Bronchial epithelial cell (primary cell): ENCODE data around the gene FUT1. TPM values are rescaled to one million over a fixed set of nuclear protein-coding genes. Genes with fewer than 3 reads are reported as not detected.
A peak's percentile ranks its signal among the peaks of the same experiment; 100 is the strongest.

Experiments used
- DNase-seq: peaks from one replicate; pipeline ENCODE4 v3.0.0-alpha.2; 2010; ENCODE audit warnings: low read depth
- FAIRE-seq: peaks from 2 replicates; lab custom pipeline; 2011; peaks lifted over from hg19 to GRCh38; lab: Jason Lieb, UNC
- H3K27me3 ChIP-seq: 2 replicates; pipeline ENCODE4 v1.5.1; 2011; ENCODE audit warnings: low read length; ENCODE audit not compliant: control insufficient read depth, insufficient read depth
- H3K36me3 ChIP-seq: 2 replicates; pipeline ENCODE4 v1.5.1; 2011; ENCODE audit warnings: low read length; ENCODE audit not compliant: control insufficient read depth, insufficient read depth
- H3K4me3 ChIP-seq: 2 replicates; pipeline ENCODE4 v1.5.1; 2011; ENCODE audit warnings: mild to moderate bottlenecking, low read depth, low read length, control low read depth
- total RNA-seq: library from RNA; depleted of rRNA; stranded (reverse); fragments of >200 nt; gene quantifications from 2 replicates; pipeline ENCODE4 v1.2.1, GENCODE V29; 2014
- TF ChIP-seq, protein P1 (sequence below): IDR thresholded peaks from 2 replicates; pipeline ENCODE4 v1.5.1; 2011; ENCODE audit warnings: mild to moderate bottlenecking, moderate library complexity, low read length, control low read depth, inconsistent platforms; ENCODE audit not compliant: insufficient read depth, severe bottlenecking

The FUT1 gene
- total RNA-seq, 1 donor from 2014 or later = 12.1 TPM

DNA sequence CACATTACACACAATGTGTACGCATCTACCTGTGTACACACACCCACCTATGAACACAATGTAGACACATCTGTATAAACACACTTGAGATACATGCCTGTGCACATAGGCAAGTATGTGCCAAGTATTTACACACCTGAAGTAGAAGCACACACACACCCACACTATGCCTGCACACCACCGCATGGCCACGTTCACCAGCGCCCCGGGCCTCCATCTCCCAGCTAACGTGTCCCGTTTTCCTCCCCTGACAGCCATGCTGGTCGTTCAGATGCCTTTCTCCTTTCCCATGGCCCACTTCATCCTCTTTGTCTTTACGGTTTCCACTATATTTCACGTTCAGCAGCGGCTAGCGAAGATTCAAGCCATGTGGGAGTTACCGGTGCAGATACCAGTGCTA lies 49.7 kb downstream of the FUT1 start:
- H3K36me3 ChIP-seq = no peaks in the 10 kb centered on the region
- DNase-seq (no peak), FAIRE-seq (no peak)
- TF ChIP-seq, protein P1, sequence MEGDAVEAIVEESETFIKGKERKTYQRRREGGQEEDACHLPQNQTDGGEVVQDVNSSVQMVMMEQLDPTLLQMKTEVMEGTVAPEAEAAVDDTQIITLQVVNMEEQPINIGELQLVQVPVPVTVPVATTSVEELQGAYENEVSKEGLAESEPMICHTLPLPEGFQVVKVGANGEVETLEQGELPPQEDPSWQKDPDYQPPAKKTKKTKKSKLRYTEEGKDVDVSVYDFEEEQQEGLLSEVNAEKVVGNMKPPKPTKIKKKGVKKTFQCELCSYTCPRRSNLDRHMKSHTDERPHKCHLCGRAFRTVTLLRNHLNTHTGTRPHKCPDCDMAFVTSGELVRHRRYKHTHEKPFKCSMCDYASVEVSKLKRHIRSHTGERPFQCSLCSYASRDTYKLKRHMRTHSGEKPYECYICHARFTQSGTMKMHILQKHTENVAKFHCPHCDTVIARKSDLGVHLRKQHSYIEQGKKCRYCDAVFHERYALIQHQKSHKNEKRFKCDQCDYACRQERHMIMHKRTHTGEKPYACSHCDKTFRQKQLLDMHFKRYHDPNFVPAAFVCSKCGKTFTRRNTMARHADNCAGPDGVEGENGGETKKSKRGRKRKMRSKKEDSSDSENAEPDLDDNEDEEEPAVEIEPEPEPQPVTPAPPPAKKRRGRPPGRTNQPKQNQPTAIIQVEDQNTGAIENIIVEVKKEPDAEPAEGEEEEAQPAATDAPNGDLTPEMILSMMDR = no peak
- no peaks in the 10 kb centered on the region for H3K27me3 ChIP-seq
- H3K4me3 ChIP-seq = no peak overlapping the region

DNA sequence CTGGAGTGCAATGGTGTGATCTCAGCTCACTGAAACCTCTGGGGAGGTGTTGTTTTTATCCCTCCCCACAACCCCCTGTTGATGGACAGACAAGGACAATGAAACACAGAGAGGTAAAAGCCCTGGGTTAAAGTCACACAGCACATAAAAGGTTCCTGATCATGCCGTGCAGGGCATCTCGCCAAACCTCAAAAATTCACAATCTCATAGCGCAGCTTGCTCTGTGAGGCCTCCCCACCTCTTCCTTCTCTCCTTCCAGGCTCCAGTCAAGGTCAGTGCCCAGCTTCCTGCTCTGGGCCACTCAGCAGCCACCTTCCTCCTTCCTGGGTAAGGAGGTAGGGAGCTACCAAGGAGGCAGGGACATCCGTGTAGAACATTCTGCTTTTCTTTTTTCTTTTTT lies 54.4 kb downstream of the FUT1 start:
- TF ChIP-seq, protein P1 = no peak
- no peak for FAIRE-seq
- DNase-seq = peak; percentile 44

More for the DNA sequence above, 54.4 kb downstream of the FUT1 start:
- H3K36me3 ChIP-seq = no peaks in the 10 kb centered on the region
- H3K27me3 ChIP-seq = no peaks in the 10 kb centered on the region
- H3K4me3 ChIP-seq = no peak overlapping the region

Other genes with a start within 250 kb of the FUT1 start
- 1.3 and 1.8 TPM in 2 replicates for gene LMTK3, start 240.8 kb downstream of the FUT1 start, total RNA-seq
- gene SULT2B1, start 200.5 kb downstream of the FUT1 start, total RNA-seq = 3.4 and 17.2 TPM in 2 replicates
- gene SPACA4, start 145.9 kb downstream of the FUT1 start, total RNA-seq = under 0.01 and 0.64 TPM in 2 replicates
- gene FAM83E, start 137.6 kb downstream of the FUT1 start, total RNA-seq = 21.9 and 62.3 TPM in 2 replicates
- gene RPL18, start 133.5 kb downstream of the FUT1 start, total RNA-seq = 3,143 and 4,233 TPM in 2 replicates
- 3.3 and 3.4 TPM in 2 replicates for gene SPHK2, start 133.1 kb downstream of the FUT1 start, total RNA-seq
- 6.6 and 8.7 TPM in 2 replicates for gene DBP, start 115.3 kb downstream of the FUT1 start, total RNA-seq
- 2.4 and 4.4 TPM in 2 replicates for gene CA11, start 106.5 kb downstream of the FUT1 start, total RNA-seq
- not detected in 2 replicates for gene NTN5, start 79.6 kb downstream of the FUT1 start, total RNA-seq
- 7.9 and 39.4 TPM in 2 replicates for gene FUT2, start 56.7 kb downstream of the FUT1 start, total RNA-seq
- gene MAMSTR, start 32.9 kb downstream of the FUT1 start, total RNA-seq = 0.13 and 0.26 TPM in 2 replicates
- gene RASIP1, start 12.0 kb downstream of the FUT1 start, total RNA-seq = 2.4 and 2.9 TPM in 2 replicates
- gene IZUMO1, start 5.7 kb downstream of the FUT1 start, total RNA-seq = 0.26 and 2.3 TPM in 2 replicates
- not detected in 2 replicates for gene FGF21, start 2.9 kb upstream of the FUT1 start, total RNA-seq
- gene BCAT2, start 58.4 kb upstream of the FUT1 start, total RNA-seq = 14.0 and 21.3 TPM in 2 replicates
- 1.3 and 1.9 TPM in 2 replicates for gene HSD17B14, start 83.8 kb upstream of the FUT1 start, total RNA-seq
- 0.79 and 2.2 TPM in 2 replicates for gene PLEKHA4, start 116.0 kb upstream of the FUT1 start, total RNA-seq
- 118 and 168 TPM in 2 replicates for gene PPP1R15A, start 119.8 kb upstream of the FUT1 start, total RNA-seq
- not detected in 2 replicates for gene TULP2, start 146.1 kb upstream of the FUT1 start, total RNA-seq
- gene NUCB1, start 147.7 kb upstream of the FUT1 start, total RNA-seq = 88.2 and 91.7 TPM in 2 replicates
- 9.2 and 10.8 TPM in 2 replicates for gene DHDH, start 181.1 kb upstream of the FUT1 start, total RNA-seq
- 64.8 and 68.2 TPM in 2 replicates for gene BAX, start 202.2 kb upstream of the FUT1 start, total RNA-seq
- 787 and 1,701 TPM in 2 replicates for gene FTL, start 212.7 kb upstream of the FUT1 start, total RNA-seq
- gene GYS1, start 240.7 kb upstream of the FUT1 start, total RNA-seq = 25.5 and 28.9 TPM in 2 replicates
- gene RUVBL2, start 241.2 kb upstream of the FUT1 start, total RNA-seq = 154 and 267 TPM in 2 replicates